Measurements from ENCODE around the gene SAMD3.
"Not testable (repeated sequence)": the region's sequence is repeated elsewhere in the genome, so short reads cannot be mapped to it uniquely, and the experiment has no call there.

Gene SAMD3

GRCh38 chr6:130211691-130212090, 11.1 kb downstream of the SAMD3 start:
- DNase-seq (ENCODE audit: low read depth, low spot score) = no peak

- no peak for DNase-seq (ENCODE audit: low read depth, low spot score)
These were observed 14.6 kb downstream of the SAMD3 start for GRCh38 chr6:130207979-130208649.

- no peak for DNase-seq (ENCODE audit: low read depth, low spot score)
These were observed 16.3 kb downstream of the SAMD3 start for GRCh38 chr6:130206479-130206878.

- DNase-seq (ENCODE audit: low read depth, low spot score) = no peak
These were observed 18.4 kb downstream of the SAMD3 start for GRCh38 chr6:130204322-130204721.

GRCh38 chr6:130203370-130203769, 19.4 kb downstream of the SAMD3 start:
- no peak for DNase-seq (ENCODE audit: low read depth, low spot score)

- DNase-seq (ENCODE audit: low read depth, low spot score) = no peak
These were observed 20.0 kb downstream of the SAMD3 start for GRCh38 chr6:130202782-130203181.

GRCh38 chr6:130200020-130200419, 22.7 kb downstream of the SAMD3 start:
- no peak for DNase-seq (ENCODE audit: low read depth, low spot score)

- no peak for DNase-seq (ENCODE audit: low read depth, low spot score)
These were observed 24.2 kb downstream of the SAMD3 start for GRCh38 chr6:130198483-130199035.

- DNase-seq (ENCODE audit: low read depth, low spot score) = not testable (repeated sequence)
These were observed 24.8 kb downstream of the SAMD3 start for GRCh38 chr6:130197816-130198482.

- not testable (repeated sequence) for DNase-seq (ENCODE audit: low read depth, low spot score)
These were observed 28.3 kb downstream of the SAMD3 start for GRCh38 chr6:130194434-130194833.

- no peak for DNase-seq (ENCODE audit: low read depth, low spot score)
These were observed 31.8 kb downstream of the SAMD3 start for GRCh38 chr6:130190701-130191690.

- DNase-seq (ENCODE audit: low read depth, low spot score) = no peak
These were observed 33.0 kb downstream of the SAMD3 start for GRCh38 chr6:130189531-130190397.

- DNase-seq (ENCODE audit: low read depth, low spot score) = no peak
These were observed 34.4 kb downstream of the SAMD3 start for GRCh38 chr6:130188207-130188899.

- DNase-seq (ENCODE audit: low read depth, low spot score) = no peak
These were observed 35.2 kb downstream of the SAMD3 start for GRCh38 chr6:130187335-130188206.

- no peak for DNase-seq (ENCODE audit: low read depth, low spot score)
These were observed 37.1 kb downstream of the SAMD3 start for GRCh38 chr6:130185658-130186057.

GRCh38 chr6:130183271-130184222, 39.2 kb downstream of the SAMD3 start:
- DNase-seq (ENCODE audit: low read depth, low spot score) = no peak

- DNase-seq (ENCODE audit: low read depth, low spot score) = no peak
These were observed 40.3 kb downstream of the SAMD3 start for GRCh38 chr6:130182466-130182865.

- DNase-seq (ENCODE audit: low read depth, low spot score) = no peak
These were observed 44.1 kb downstream of the SAMD3 start for GRCh38 chr6:130178692-130179091.

Data from activated CD4-positive, CD25-positive, alpha-beta regulatory T cell treated with anti-CD3 and anti-CD28 coated beads, Interleukin-2, amount 50 U/mL, for 16 hours (primary cell).